ENCODE results near the gene SHOX.

DNA sequence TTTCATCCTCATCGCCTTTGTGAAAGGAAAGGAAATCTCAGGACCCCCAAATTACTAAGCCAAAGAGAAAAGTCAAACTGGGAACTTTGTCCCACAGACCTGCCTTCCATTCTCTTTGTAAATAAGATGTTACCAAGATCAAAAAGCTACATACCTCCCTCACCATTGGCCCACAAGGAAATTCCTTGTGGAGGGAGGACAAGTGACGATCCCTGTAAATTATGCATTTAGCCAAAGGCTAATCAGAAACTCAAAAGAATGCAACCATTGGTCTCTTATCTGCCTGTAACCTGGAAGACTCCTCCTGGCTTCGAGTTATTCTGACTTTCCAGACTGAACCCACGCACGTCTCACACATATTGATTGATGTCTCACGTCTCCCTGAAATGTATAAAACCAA lies 70.3 kb downstream of the SHOX start:
- TF ChIP-seq POLR2A (IDR thresholded peaks at IDR 0.05; ENCODE audit: borderline replicate concordance, extremely low read depth, insufficient read depth, insufficient read length) (no peak), REST (IDR thresholded peaks at IDR 0.05; ENCODE audit: low read depth) (no peak)
